GM10847 (cell line): Measurements from ENCODE around the gene PRLH.

ENCODE experiments used
- POLR2A ChIP-seq: IDR thresholded peaks from 2 replicates; pipeline ENCODE4 v1.6.1; 2011; ENCODE audit not compliant: insufficient read length; ENCODE audit errors: extremely low read depth

The PRLH gene, protein sequence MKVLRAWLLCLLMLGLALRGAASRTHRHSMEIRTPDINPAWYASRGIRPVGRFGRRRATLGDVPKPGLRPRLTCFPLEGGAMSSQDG

DNA sequence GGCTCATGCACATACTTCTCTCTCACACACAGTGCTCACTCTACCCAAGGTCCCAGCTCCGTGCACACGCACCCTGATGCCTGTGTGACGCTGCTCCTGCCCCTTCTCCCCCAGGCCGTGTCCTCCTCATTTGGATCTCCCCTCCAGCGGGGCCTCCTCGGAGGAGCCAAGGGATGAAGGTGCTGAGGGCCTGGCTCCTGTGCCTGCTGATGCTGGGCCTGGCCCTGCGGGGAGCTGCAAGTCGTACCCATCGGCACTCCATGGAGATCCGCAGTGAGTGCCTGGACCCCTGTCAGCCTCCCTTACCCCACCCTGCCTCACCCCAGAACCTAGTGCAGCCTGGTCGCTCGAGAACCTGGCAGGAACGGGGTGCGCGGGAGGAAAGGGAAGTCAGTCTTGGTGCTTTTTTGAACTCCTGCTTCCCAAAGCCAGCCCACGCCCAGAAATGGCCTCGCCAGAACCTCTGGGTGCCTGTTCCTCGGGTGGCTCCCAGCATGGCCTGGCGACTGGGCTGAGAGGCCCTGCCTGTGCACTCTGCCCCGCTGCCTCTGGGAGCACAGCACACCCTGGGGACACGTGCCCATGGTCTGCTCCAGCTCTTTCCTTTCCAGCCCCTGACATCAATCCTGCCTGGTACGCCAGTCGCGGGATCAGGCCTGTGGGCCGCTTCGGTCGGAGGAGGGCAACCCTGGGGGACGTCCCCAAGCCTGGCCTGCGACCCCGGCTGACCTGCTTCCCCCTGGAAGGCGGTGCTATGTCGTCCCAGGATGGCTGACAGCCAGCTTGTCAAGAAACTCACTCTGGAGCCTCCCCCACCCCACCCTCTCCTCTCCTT lies at the start of gene PRLH:
Gene PRLH (plus strand): TSS at position 174 of the 835 bp plus-strand sequence. CDS start 0 bp downstream, at position 174.
- no peak for TF ChIP-seq POLR2A

DNA sequence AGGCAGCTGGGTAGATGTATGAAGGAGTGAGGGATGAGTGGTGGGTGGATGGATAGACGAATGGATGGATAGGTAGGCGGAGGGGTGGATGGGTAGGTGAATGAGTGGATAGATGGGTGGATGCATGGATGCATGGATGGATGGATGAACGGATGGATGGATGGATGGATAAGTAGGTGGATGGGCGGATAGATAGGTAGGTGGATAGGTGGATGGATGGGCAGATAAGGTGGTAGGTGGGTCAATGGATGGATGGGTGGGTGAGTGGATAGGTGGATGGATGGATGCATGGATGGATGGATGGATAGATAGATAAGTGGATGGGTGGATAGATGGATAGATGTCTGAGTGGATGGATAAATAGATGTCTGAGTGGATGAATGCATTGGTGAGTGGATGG lies 49.2 kb upstream of the PRLH start:
- no peak for TF ChIP-seq POLR2A

DNA sequence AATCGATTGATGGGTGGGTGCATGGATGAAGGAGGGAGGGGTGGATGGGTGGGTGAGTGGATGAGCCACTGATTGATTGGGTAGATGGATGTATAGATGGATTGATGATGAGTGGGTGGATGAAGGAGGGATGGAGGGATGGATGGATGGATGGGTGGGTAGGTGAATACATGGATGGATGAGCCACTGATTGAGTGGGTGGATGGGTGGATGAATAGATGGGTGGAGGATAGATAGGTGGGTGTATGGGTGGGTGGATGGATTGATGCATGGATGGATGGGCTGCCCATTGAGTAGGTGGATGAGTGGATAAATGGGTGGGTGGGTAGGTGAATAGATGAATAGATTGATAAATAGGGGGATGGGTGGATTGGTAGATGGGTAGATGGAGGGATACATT lies 48.4 kb upstream of the PRLH start:
- TF ChIP-seq POLR2A, result no peak

DNA sequence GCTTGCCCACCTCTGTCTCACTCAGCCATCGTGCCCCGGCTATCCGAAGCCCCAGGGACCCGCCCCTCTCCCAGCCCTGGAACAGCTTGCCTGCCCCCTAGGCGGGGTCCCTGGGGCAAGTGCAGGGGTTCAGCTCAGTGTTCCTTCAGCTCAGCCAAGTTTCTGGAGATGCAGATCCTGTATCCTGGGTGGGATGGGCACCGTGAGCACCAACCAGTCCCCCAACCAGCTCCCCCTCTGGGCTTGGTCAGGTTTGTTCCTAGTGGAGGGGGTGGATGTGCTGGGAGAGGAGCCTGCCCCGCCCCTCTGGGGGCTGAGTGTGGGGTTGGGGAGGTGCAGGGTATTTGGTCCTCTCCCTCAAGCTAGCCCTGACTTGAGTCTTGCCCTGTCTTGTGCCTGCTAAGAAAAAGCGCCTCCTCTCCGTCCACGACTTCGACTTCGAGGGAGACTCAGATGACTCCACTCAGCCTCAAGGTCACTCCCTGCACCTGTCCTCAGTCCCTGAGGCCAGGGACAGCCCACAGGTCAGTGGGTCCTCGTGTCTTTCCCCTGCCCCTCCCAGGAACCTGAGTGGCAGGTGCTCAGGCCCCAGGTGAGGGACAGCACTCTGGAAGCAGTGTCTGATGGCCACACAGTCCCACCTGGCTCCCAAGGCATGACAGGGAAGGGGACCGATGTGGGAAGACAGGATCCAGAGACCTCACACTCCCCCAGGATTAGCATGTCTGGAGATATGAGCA lies 46.7 kb upstream of the PRLH start:
- TF ChIP-seq POLR2A, result no peak

DNA sequence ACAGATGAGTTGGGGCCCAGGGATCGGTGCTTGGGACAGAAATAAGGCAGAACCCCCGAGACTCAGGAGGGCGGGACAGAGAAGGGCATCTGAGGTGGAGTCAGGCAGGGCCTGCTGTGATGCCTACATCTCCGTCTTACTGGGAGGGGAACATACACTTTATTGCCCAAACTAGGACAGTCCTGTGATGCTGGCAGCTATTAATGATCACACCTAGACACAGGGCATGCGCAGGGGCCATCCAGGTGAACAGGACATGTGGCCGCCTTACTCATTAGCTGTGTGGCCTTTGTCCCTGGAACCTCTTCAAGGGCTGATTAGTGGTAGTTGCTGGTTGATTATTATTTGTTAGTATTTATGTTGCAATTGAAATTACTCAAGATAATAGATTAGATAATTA lies 46.1 kb upstream of the PRLH start:
- no peak for TF ChIP-seq POLR2A

DNA sequence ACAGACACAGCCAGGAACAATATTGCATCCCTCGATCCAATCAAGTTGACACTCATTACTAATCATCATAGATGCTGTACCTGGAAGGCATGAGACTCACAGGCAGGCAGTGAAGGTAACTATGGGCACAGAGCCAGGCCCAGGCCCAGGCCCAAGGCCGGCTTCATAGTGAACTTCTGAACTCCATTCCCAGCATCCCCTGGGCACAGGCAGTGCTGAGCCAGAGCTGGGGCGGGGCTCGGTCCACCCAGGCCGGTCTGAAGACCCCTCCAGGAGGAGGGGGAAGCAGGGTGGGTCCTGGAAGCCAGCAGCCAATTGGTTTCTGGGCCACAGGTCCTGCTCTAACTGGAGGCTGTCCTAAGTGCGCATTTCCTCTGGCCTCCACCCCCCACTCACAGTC lies 41.7 kb upstream of the PRLH start:
- TF ChIP-seq POLR2A, result no peak

DNA sequence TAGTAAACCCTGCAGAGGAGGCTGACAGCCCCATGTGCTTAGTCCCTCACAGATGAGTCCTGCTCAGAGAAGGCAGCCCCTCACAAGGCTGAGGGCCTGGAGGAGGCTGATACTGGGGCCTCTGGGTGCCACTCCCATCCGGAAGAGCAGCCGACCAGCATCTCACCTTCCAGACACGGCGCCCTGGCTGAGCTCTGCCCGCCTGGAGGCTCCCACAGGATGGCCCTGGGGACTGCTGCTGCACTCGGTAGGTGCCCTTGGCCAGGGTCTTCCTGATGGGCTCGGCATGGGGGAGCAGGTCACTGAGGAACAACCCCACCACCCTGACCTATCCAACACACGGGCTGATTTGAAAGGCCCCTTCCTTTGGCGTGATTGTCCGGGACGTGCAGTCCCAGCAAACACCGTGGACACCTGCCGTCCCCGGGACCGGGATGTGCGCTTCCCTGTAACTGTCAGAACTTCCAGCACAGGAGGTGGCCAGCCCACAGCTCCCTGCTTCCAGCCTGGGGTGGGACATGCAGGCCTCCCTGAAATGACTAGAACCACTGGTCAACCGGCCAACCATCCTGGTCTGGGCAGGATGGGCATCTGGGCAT lies 40.7 kb upstream of the PRLH start:
- no peak for TF ChIP-seq POLR2A

DNA sequence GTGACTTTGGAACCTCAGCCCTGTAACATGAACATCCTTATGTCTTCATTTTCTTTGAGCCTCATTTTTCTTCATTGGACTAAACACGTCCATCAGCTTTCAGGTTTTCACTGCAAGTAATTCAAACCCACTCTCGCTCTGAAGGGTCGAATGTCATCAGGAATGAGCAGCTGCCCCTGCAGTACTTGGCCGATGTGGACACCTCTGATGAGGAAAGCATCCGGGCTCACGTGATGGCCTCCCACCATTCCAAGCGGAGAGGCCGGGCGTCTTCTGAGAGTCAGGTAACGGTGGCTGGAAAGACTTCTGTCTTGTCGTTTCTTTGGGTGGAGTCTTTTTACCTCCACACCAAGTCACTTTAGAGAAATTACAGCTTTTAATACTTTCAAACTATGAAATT lies 39.1 kb upstream of the PRLH start:
- TF ChIP-seq POLR2A, result no peak

DNA sequence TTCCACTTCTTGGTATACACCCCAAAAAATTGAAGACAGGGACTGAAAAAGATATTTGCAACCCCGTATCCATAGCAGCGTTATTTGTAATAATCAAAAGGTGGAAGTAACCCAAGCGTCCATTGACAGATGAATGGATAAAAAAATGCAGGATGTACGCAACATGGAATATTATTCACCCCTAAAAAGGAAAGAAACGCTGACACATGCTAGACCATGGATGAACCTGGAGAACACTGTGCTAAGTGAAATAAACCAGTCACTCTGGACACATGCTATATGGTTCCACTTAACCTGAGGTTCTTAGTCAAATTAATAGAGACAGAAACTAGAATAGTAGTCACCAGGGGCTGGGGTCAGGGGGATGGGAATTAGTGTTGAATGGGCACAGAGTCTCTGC lies 38.6 kb upstream of the PRLH start:
- TF ChIP-seq POLR2A, result no peak

DNA sequence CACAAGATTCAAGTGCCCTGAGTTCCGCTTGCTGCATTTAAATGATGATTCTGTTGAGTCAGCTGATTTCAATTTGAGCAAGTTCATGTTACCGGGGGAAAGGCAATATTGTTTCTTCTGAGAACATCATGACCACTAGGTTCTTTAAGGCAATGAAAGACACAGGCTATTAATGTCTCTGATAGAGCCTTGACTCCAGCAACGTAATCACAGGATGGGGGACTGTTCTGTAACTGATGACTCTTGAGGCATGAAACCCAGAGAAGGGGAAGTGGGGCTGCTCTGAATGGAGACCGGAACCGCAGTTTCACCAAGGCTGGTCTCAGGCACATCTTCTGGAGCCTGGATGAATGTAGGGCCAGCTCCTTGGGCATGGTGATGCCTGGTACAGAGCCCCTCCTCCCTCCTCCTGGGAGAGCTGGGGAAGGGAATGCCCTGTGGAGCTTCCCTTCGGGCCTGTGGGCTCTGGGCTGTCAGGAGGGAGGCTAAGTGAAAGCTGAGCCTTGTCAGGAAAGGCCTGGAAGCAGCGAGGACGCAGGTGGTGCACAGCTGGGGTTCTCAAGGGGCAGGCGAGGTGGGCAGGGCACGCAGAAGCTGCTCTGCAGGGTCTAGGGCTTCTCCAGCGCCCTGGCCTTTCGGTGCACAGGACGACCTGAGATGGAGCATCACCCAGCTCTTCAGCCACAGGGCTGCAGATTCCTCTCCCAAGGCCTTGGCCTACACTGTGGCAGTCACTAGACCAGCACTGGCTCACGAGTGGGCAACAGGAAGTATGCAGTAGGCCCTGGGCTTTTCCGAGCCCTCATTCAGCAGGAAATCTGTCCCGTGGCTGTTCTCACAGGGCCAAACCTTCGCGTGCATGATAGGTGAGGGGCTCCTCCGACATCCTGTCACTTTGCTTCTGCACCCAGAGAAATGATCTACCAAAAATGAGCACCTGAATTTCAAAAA lies 36.6 kb upstream of the PRLH start:
- no peak for TF ChIP-seq POLR2A

DNA sequence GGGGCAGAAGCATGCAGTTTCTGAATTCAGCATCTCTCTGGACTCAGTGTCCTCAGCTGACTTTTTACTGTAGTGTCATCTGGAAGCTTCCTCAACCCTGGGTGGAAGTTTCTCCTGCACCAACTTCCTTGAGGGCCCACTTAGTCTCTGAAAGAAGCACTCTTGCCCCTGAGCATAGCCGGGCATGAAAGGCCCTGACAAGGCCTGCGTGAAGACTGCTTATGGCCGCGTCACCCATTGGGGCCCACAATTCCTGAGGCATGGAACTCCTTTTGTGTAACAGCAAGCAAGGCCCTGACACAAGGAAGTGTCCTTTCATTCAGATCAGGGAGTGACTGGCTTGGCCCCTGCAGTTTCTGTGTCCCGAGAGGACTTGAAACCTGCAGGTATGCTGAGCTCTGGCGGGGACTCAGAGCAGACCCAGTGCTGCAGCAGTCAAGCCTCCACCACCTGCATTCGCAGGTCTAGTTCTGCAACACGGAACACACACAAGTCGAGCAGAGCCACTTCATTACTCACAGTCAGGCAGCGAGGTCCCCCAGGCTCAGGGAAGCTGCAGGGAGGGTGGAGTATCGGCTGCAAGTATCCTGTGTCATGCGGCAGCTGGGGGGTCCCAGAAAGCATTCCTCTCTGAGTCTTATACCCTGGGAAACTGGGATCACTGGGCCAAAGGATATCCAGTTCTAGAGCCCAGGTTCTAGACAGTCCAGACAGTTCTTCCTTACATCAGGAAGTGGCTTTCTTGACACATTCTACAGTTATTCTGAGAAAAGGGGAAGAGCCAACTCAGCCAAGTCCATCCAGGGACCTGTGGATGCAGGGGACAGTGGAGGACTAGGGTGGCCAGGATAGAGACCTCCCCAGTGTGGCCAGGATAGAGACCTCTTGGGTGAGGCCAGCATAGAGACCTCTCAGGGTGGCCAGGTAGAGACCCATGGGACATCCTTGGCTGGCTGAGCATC lies 35.6 kb upstream of the PRLH start:
- no peak for TF ChIP-seq POLR2A

DNA sequence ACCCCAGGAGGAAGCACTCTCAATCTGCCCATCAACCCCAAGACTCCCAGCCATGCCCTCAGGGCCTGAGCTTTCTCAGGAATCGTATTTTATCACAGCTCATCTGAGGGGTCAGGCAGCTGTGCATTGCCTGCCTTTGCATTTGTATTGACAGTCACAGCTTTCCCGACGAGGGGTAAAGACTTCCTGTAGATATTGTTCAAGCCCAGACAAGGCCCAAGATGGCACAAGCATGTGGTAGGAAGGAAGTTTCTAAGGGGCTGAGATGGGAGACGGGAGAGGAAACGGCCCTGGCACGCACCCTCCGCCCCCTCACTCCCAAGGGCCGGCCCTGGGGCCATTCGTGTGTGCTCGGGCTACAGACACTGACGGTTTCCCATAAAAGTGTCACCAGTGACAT lies 34.2 kb upstream of the PRLH start:
- TF ChIP-seq POLR2A, result no peak

DNA sequence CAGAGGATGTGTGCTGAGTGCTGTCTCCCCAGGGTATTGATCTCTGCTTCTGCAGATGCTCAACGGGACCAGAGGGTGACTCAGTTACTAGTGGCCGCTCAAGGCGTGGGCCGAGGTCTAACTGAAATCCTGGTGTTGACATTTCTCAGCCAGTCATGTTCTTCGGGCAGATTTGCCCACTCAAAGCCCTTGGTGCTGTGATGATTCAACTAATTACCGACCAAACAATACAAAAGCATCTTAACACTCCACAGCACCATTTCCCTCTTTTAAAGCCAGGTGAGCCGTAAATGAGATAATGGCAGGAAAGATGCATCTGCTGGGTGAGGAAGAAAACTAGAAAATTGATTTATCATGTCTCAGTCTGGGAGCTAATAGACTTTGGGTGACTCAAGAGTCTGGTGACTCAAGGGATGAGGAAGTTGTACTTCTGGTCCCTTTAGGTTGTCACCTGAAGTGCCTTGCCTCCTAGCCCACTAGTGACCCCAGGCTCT lies 32.7 kb upstream of the PRLH start:
- no peak for TF ChIP-seq POLR2A
